HCT116 (cell line): ENCODE data around the gene UMODL1. TPM values are rescaled to one million over a fixed set of nuclear protein-coding genes. Genes with fewer than 3 reads are reported as not detected.

Experiments used
- ATAC-seq: fragments of 200-7000 bp; cut with Tn5 transposase; 2 replicates; pipeline ENCODE4 v1.9.1; 2020; ENCODE audit warnings: mild to moderate bottlenecking, moderate library complexity
- BruUV-seq: library from RNA; stranded (reverse); fragments of 400-500 nt; replicated peaks from 2 replicates; lab custom pipeline; 2021; lab: Mats Ljungman, UMichigan
- CTCF ChIA-PET: fragments of 300-600 bp; sonication (Branson Sonifier 250); formaldehyde crosslinking; loops from one replicate; lab custom pipeline; 2021; ENCODE audit warnings: antibody characterized with exemption; lab: Charles Lee
- POLR2A ChIA-PET: fragments of 300-600, 350-600 bp; sonication (Branson Sonifier 250); formaldehyde crosslinking; loops from one replicate; lab custom pipeline; 2021; ENCODE audit warnings: antibody characterized with exemption; lab: Charles Lee
- RAD21 ChIA-PET, 2 experiments: fragments of 300-600 bp; sonication (Branson Sonifier 250); formaldehyde crosslinking; loops; one replicate each; lab custom pipeline; 2023; ENCODE audit warnings: low total read pairs in 2 of 2; ENCODE audit not compliant: uncharacterized antibody in 2 of 2, unreplicated experiment in 2 of 2, low non-redundant PET in 1 of 2; lab: Charles Lee
- DNase-seq: peaks from one replicate; pipeline ENCODE4 v3.0.0-alpha.2; 2010; ENCODE audit warnings: low read depth, low spot score
- H2AFZ ChIP-seq: fragments of 200-600 bp; shearing (Covaris generic), sonication (generic); 2 replicates; pipeline ENCODE4 v1.6.1; 2017; ENCODE audit warnings: low read depth, mixed run types, mixed read lengths, antibody characterized with exemption, low read length; ENCODE audit not compliant: poor library complexity, severe bottlenecking
- H3K27ac ChIP-seq: 2 replicates; pipeline ENCODE4 v1.5.1; 2012; ENCODE audit warnings: low read depth, low read length
- H3K27me3 ChIP-seq: fragments of 200-600 bp; sonication (generic); 2 replicates; pipeline ENCODE4 v1.6.1; 2016; ENCODE audit warnings: mixed run types, low read length, mixed read lengths; ENCODE audit not compliant: insufficient read depth
- H3K36me3 ChIP-seq, 2 experiments: fragments of 200-500 bp in 1 of 2; fragments of 200-600 bp in 1 of 2; sonication (Bioruptor generic) in 1 of 2; sonication (generic) in 1 of 2; 2 replicates each; pipeline versions ENCODE4 v1.5.1 to v1.6.1; 2014 to 2016; ENCODE audit warnings: low read length in 2 of 2, inconsistent platforms in 1 of 2, mixed read lengths in 1 of 2, mixed run types in 1 of 2; ENCODE audit not compliant: insufficient read depth in 2 of 2, control insufficient read depth in 1 of 2
- H3K4me1 ChIP-seq, 2 experiments: fragments of 200-600 bp in 1 of 2; sonication (generic) in 1 of 2; 2 replicates each; pipeline versions ENCODE4 v1.5.1 to v1.6.1; 2012 to 2017; ENCODE audit warnings: low read length in 2 of 2, inconsistent platforms in 1 of 2, mild to moderate bottlenecking in 1 of 2, mixed read lengths in 1 of 2, mixed run types in 1 of 2, moderate library complexity in 1 of 2; ENCODE audit not compliant: insufficient read depth in 2 of 2, control insufficient read depth in 1 of 2
- H3K4me2 ChIP-seq: fragments of 200-600 bp; sonication (generic); 2 replicates; pipeline ENCODE4 v1.6.1; 2017; ENCODE audit warnings: mixed run types, low read length, mixed read lengths
- H3K4me3 ChIP-seq, 2 experiments: fragments of 200-600 bp in 1 of 2; sonication (generic) in 1 of 2; replicated peaks in 1 of 2; 2 replicates each; pipeline ENCODE4 v1.5.1; 2011 to 2016; ENCODE audit warnings: low read length in 2 of 2, control low read depth in 1 of 2, low read depth in 1 of 2, mild to moderate bottlenecking in 1 of 2, mixed read lengths in 1 of 2, mixed run types in 1 of 2
- H3K79me2 ChIP-seq: fragments of 200-600 bp; sonication (generic); 2 replicates; pipeline ENCODE4 v1.6.1; 2017; ENCODE audit warnings: mild to moderate bottlenecking, mixed run types, low read length, moderate library complexity, mixed read lengths; ENCODE audit not compliant: insufficient read depth
- H3K9ac ChIP-seq: fragments of 200-600 bp; sonication (generic); 2 replicates; pipeline ENCODE4 v1.6.1; 2016; ENCODE audit warnings: low read length, mixed read lengths
- H3K9me2 ChIP-seq: fragments of 200-600 bp; sonication (generic), shearing (Covaris generic); 2 replicates; pipeline ENCODE4 v1.6.1; 2017; ENCODE audit warnings: mixed run types, mild to moderate bottlenecking, moderate library complexity; ENCODE audit not compliant: insufficient read depth
- H3K9me3 ChIP-seq, 2 experiments: fragments of 200-500 bp in 1 of 2; fragments of 200-600 bp in 1 of 2; sonication (Bioruptor generic) in 1 of 2; sonication (generic) in 1 of 2; 2 replicates each; pipeline ENCODE4 v1.6.1; 2014 to 2017; ENCODE audit warnings: low read length in 2 of 2, mixed read lengths in 2 of 2, inconsistent platforms in 1 of 2, low read depth in 1 of 2, mild to moderate bottlenecking in 1 of 2, mixed run types in 1 of 2, moderate library complexity in 1 of 2; ENCODE audit not compliant: control insufficient read depth in 1 of 2, insufficient read depth in 1 of 2
- H4K20me1 ChIP-seq: fragments of 200-600 bp; sonication (generic), shearing (Covaris generic); 2 replicates; pipeline ENCODE4 v1.6.1; 2017; ENCODE audit warnings: mixed run types, mild to moderate bottlenecking, moderate library complexity; ENCODE audit not compliant: insufficient read depth
- ATF3 ChIP-seq: IDR thresholded peaks from 2 replicates; pipeline ENCODE4 v1.6.1; 2012
- CBX3 ChIP-seq: IDR thresholded peaks from 2 replicates; pipeline ENCODE4 v1.6.1; 2012; ENCODE audit warnings: low read depth
- CEBPB ChIP-seq: IDR thresholded peaks from 2 replicates; pipeline ENCODE4 v1.6.1; 2012; ENCODE audit warnings: low read depth
- CTCF ChIP-seq, 3 experiments: fragments of 200-600 bp in 1 of 3; sonication (generic) in 1 of 3; IDR thresholded peaks in 2 of 3; conservative IDR thresholded peaks in 1 of 3; 2 replicates each; pipeline ENCODE4 v1.5.1; 2012 to 2017; ENCODE audit warnings: low read depth in 2 of 3, low read length in 2 of 3, antibody characterized with exemption in 1 of 3, borderline replicate concordance in 1 of 3, control low read depth in 1 of 3, mild to moderate bottlenecking in 1 of 3, mixed read lengths in 1 of 3, mixed run types in 1 of 3, moderate library complexity in 1 of 3; ENCODE audit not compliant: insufficient read depth in 1 of 3
- EGR1 ChIP-seq: IDR thresholded peaks from 2 replicates; pipeline ENCODE4 v1.6.1; 2012; ENCODE audit warnings: low read depth
- ELF1 ChIP-seq: IDR thresholded peaks from 2 replicates; pipeline ENCODE4 v1.6.1; 2012; ENCODE audit warnings: low read depth, borderline replicate concordance
- EZH2phosphoT487 ChIP-seq: fragments of 200-600 bp; IDR thresholded peaks from 2 replicates; pipeline ENCODE4 v1.6.1; 2018; ENCODE audit warnings: antibody characterized with exemption, borderline replicate concordance
- FOSL1 ChIP-seq: IDR thresholded peaks from 2 replicates; pipeline ENCODE4 v1.6.1; 2012; ENCODE audit warnings: low read depth
- JUND ChIP-seq: IDR thresholded peaks from 2 replicates; pipeline ENCODE4 v1.6.1; 2012
- MAX ChIP-seq: IDR thresholded peaks from 2 replicates; pipeline ENCODE4 v1.6.1; 2012
- POLR2A ChIP-seq: IDR thresholded peaks from 2 replicates; pipeline ENCODE4 v1.7.0; 2011; ENCODE audit warnings: borderline replicate concordance; ENCODE audit not compliant: insufficient read depth, insufficient read length; ENCODE audit errors: extremely low read depth
- POLR2AphosphoS5 ChIP-seq: IDR thresholded peaks from 2 replicates; pipeline ENCODE4 v1.6.1; 2011; ENCODE audit warnings: mild to moderate bottlenecking, low read depth, low read length, moderate library complexity
- RAD21 ChIP-seq: IDR thresholded peaks from 2 replicates; pipeline ENCODE4 v1.6.1; 2012; ENCODE audit warnings: low read depth, mild to moderate bottlenecking
- SP1 ChIP-seq: IDR thresholded peaks from 2 replicates; pipeline ENCODE4 v1.6.1; 2012; ENCODE audit warnings: low read depth
- YY1 ChIP-seq: IDR thresholded peaks from 2 replicates; pipeline ENCODE4 v1.6.1; 2011; ENCODE audit warnings: low read length, low read depth, moderate library complexity, mild to moderate bottlenecking; ENCODE audit not compliant: insufficient replicate concordance; ENCODE audit errors: extremely low read depth
- ZBTB33 ChIP-seq: IDR thresholded peaks from 2 replicates; pipeline ENCODE4 v1.6.1; 2011; ENCODE audit warnings: mild to moderate bottlenecking, low read length, moderate library complexity; ENCODE audit not compliant: insufficient replicate concordance; ENCODE audit errors: extremely low read depth
- ZNF274 ChIP-seq: fragments of 200-500 bp; sonication (Bioruptor generic); IDR thresholded peaks from 2 replicates; pipeline ENCODE4 v1.6.1; 2014; ENCODE audit warnings: mild to moderate bottlenecking, low read depth, low read length, inconsistent platforms
- intact Hi-C: fragments of 100-400 bp; cut with micrococcal nuclease; formaldehyde crosslinking; loops from 2 replicates; pipeline ENCODE4 v1.10.0; 2022
- total RNA-seq: library from RNA; stranded (reverse); gene quantifications from one replicate; pipeline ENCODE4 v1.2.1, GENCODE V29; 2021; ENCODE audit not compliant: unreplicated experiment

Gene UMODL1
- total RNA-seq, 1 experiment from 2014 or later = not detected

- intact Hi-C loops = no loop called here
- ChIA-PET RAD21 (no interaction called here), POLR2A (no interaction called here), CTCF (no interaction called here)
- Histone ChIP-seq H3K27me3 (no peaks in the 10 kb centered on the region), H3K79me2 (no peaks in the 10 kb centered on the region), H4K20me1 (no peaks in the 10 kb centered on the region), H3K9me2 (no peaks in the 10 kb centered on the region), H3K9ac (no peak overlapping the region), H3K27ac (no peak overlapping the region), H3K4me2 (no peak overlapping the region), H3K4me3 (no peak overlapping the region), H3K36me3 (no peaks in the 10 kb centered on the region), H2AFZ (no peak overlapping the region), H3K9me3 (no peaks in the 10 kb centered on the region), H3K4me1 (peaks cover 0 to 8% of the 10 kb centered on the region in 2 experiments; a peak in 3 of 4 replicates)
- ATAC-seq (no peak), DNase-seq (no peak)
- no TSS peak for BruUV-seq
- TF ChIP-seq RAD21 = no peak
Observed at GRCh38 chr21:42059721-42060120, 11.4 kb upstream of the UMODL1 start.

- H3K27ac ChIP-seq = no peak overlapping the region
- intact Hi-C loops = no loop called here
- H3K4me2 ChIP-seq = no peak overlapping the region
- H3K4me1 ChIP-seq = peaks cover 0 to 8% of the 10 kb centered on the region in 2 experiments; a peak in 3 of 4 replicates
- DNase-seq (no peak), ATAC-seq (no peak)
- H3K4me3 ChIP-seq = no peak overlapping the region
- RAD21 ChIA-PET = no interaction called here
- H3K36me3 ChIP-seq = no peaks in the 10 kb centered on the region
- no peaks in the 10 kb centered on the region for H3K9me3 ChIP-seq
- H3K79me2 ChIP-seq = no peaks in the 10 kb centered on the region
- POLR2A ChIA-PET = no interaction called here
- H3K9me2 ChIP-seq = no peaks in the 10 kb centered on the region
- CTCF ChIA-PET = no interaction called here
- H3K27me3 ChIP-seq = no peaks in the 10 kb centered on the region
- H2AFZ ChIP-seq = no peak overlapping the region
- BruUV-seq = no TSS peak
- H3K9ac ChIP-seq = no peak overlapping the region
- H4K20me1 ChIP-seq = no peaks in the 10 kb centered on the region
- TF ChIP-seq YY1 = no peak
- no peak for TF ChIP-seq ZBTB33
- no peak for TF ChIP-seq POLR2AphosphoS5
- no peak for TF ChIP-seq EGR1
- TF ChIP-seq ZNF274 = no peak
- no peak for TF ChIP-seq SP1
- no peak for TF ChIP-seq CBX3
- TF ChIP-seq EZH2phosphoT487 = no peak
- TF ChIP-seq MAX = no peak
- TF ChIP-seq CTCF (IDR thresholded peaks at IDR 0.05 in 2 of 3, conservative IDR thresholded peaks at IDR 0.05 in 1 of 3; ENCODE audit: borderline replicate concordance in 1 of 3, insufficient read depth in 1 of 3, low read depth in 2 of 3, low read length in 2 of 3) = no peak
- TF ChIP-seq FOSL1 = no peak
- TF ChIP-seq RAD21 = no peak
- TF ChIP-seq CEBPB = no peak
- no peak for TF ChIP-seq POLR2A
- TF ChIP-seq JUND = no peak
- TF ChIP-seq ATF3 = no peak
- TF ChIP-seq ELF1 = no peak
Observed at GRCh38 chr21:42060166-42060565, 11.0 kb upstream of the UMODL1 start.
